HG02938 (cell line): Measurements from ENCODE around the gene STAT3.

Experiments
- ATAC-seq: cut with Tn5 transposase; IDR thresholded peaks from one replicate; pipeline ENCODE4 v1.9.1; 2021; ENCODE audit warnings: mild to moderate bottlenecking, moderate library complexity; ENCODE audit not compliant: unreplicated experiment

The STAT3 gene

GRCh38 chr17:42354956-42355843 is 33.0 kb downstream of the STAT3 start:
- ATAC-seq = no peak

GRCh38 chr17:42348104-42348503 is 40.1 kb downstream of the STAT3 start:
- ATAC-seq = no peak

- ATAC-seq = no peak
Measured at GRCh38 chr17:42347606-42348005, 40.6 kb downstream of the STAT3 start.

- no peak for ATAC-seq
Measured at GRCh38 chr17:42347198-42347597, 41.0 kb downstream of the STAT3 start.

- no peak for ATAC-seq
Measured at GRCh38 chr17:42346481-42346880, 41.8 kb downstream of the STAT3 start.

GRCh38 chr17:42345396-42346073 is 42.7 kb downstream of the STAT3 start:
- ATAC-seq = no peak

- ATAC-seq = no peak
Measured at GRCh38 chr17:42342242-42343008, 45.8 kb downstream of the STAT3 start.

- no peak for ATAC-seq
Measured at GRCh38 chr17:42341568-42341967, 46.7 kb downstream of the STAT3 start.

GRCh38 chr17:42340691-42341127 is 47.5 kb downstream of the STAT3 start:
- no peak for ATAC-seq

GRCh38 chr17:42339221-42339620 is 49.0 kb downstream of the STAT3 start:
- ATAC-seq = no peak

- ATAC-seq = no peak
Measured at GRCh38 chr17:42338427-42338985, 49.7 kb downstream of the STAT3 start.

GRCh38 chr17:42337442-42337841 is 50.8 kb downstream of the STAT3 start:
- ATAC-seq = no peak

GRCh38 chr17:42334677-42335076 is 53.6 kb downstream of the STAT3 start:
- no peak for ATAC-seq

GRCh38 chr17:42333053-42333452 is 55.2 kb downstream of the STAT3 start:
- ATAC-seq = no peak

- no peak for ATAC-seq
Measured at GRCh38 chr17:42329025-42329976, 58.9 kb downstream of the STAT3 start.

GRCh38 chr17:42325026-42325425 is 63.2 kb downstream of the STAT3 start:
- no peak for ATAC-seq

- no peak for ATAC-seq
Measured at GRCh38 chr17:42323268-42323773, 64.9 kb downstream of the STAT3 start.

GRCh38 chr17:42322382-42323267 is 65.6 kb downstream of the STAT3 start:
- no peak for ATAC-seq

GRCh38 chr17:42321555-42321954 is 66.7 kb downstream of the STAT3 start:
- no peak for ATAC-seq
